Measurements from ENCODE around the gene LGMN.

The LGMN gene

DNA sequence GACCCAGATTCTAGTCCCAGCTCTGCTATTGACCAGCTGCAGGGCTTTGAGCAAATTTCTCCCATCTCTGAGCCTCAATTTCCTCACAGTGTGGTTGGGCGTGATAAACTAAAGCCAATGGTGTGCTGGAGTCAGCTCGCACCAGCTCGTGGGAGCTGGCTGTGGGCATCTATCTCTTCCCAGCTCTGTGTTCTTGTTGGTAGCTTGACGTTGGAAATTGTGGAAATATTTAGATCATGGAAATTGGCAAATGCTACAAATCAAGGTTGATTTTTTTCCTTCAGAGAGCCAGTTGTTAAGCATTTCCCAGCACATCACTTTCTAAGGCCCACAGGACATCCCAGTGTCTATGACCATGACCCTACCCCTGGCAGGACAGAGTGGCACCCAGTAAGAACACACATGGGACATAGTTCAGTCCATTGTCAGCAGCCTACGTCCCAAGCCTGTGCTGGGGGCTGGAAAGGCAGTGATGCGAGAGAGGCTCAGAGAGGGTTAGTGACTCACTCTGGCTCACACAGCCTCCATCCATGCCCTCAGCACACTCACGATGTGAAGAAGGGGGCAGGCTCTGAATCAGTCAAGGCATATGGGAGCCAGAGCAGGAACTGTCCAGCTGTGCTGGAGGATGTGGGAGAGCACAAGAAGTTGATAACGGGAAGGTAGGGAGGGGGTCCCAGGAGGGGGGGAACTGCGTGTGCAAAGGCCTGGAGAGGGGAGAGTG is 77.6 kb downstream of the LGMN start:
- DNase-seq: no peak

- no peak for DNase-seq
Observed at GRCh38 chr14:92670160-92670559, 78.3 kb downstream of the LGMN start.

GRCh38 chr14:92668276-92668973 is 80.0 kb downstream of the LGMN start:
- no peak for DNase-seq

GRCh38 chr14:92666251-92666650 is 82.2 kb downstream of the LGMN start:
- DNase-seq: no peak

DNA sequence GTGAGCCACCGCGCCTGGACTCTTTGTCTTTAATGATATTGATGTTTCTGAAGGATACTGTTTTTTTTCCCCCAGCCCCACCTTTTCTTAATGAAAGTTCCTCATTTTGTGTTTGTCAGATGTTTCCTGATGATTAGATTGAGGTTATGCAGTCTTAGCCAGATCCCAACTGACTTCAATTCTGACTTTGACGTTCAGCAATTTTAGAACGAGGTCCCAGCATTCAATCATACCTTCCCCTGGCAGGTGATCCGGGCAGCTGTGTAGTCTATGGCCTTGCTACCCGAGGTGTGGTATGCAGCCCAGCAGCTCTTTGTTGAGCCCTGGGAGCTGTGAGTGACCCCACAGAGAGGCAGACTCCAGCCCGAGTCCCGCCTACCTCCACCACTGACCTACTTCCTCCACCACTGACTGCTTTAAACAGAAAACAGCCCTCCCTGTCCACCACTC is 82.7 kb downstream of the LGMN start:
- DNase-seq: no peak

GRCh38 chr14:92663049-92663448 is 85.4 kb downstream of the LGMN start:
- DNase-seq: no peak

GRCh38 chr14:92660571-92660970 is 87.9 kb downstream of the LGMN start:
- DNase-seq: no peak

DNA sequence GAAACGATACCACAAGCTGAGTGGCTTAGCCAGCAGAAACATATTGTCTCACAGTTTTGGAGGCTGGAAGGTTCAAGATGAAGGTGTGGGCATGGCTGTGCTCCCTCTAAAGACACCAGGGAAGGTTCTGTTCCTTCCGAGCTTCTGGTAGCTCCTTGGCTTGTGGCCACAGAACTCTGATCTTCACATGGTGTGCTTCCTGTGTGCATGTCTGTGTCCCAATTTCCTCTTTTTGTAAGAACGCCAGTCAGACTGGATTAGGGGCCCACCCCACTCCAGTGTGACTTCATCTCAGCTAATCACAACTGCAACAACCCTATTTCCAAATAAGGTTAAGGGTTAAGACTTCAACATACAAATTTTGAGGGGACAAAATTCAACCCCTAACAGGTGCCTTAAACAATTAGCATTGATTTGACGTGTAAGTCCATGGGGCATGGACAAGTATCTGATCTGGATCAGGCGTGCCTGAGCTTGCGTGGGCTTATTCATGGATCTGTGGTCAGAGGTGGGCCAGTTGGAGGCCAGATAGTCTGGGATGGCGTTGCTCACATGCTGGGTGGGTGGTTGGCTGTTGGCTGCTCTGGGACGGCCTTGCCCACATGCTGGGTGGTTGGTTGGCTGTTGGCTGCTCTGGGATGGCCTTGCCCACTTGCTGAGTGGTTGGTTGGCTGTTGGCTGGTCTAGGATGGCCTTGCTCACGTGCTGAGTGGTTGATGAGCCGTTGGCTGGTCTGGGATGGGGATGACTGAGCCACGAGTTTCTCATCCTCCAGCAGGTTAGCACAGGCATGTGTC is 88.5 kb downstream of the LGMN start:
- DNase-seq: no peak

DNA sequence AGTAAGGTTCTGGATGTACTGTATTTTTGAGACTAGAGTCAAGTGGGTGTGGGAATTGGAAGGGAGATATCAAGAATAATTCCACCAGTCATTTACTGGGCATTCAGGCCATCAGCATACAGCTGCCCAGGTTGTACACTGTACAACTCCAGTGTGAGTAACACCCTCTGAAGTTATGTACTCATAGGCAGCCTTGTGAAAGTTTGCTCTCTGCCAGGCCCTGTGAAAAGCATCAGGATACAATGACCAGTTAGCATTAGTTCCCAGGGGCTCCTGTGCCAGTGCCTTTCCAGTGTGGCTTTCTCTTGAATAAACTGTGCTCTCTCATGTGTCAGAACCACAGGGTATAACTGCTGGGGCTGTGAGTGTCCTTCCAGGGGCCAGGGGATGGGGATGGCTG is 89.7 kb downstream of the LGMN start:
- no peak for DNase-seq

DNA sequence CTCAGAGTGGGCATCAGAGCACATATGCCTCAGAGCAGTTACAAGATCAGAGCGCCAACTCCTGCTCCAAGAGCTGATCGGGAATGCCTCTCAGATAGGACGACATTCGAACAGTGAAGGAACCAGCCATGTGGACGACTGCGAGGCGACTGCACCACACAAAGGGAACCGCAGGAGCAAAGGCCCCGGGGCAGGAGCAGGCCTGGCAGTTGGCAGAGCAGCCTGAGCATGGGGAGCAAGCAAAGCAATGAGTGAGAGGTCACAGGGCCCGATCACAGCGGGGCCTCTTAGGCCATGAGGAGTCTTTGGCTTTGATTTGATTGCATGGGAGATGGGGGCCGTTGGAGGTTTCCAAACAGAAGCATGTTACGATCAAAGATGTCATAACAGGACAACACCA is 90.3 kb downstream of the LGMN start:
- no peak for DNase-seq

DNA sequence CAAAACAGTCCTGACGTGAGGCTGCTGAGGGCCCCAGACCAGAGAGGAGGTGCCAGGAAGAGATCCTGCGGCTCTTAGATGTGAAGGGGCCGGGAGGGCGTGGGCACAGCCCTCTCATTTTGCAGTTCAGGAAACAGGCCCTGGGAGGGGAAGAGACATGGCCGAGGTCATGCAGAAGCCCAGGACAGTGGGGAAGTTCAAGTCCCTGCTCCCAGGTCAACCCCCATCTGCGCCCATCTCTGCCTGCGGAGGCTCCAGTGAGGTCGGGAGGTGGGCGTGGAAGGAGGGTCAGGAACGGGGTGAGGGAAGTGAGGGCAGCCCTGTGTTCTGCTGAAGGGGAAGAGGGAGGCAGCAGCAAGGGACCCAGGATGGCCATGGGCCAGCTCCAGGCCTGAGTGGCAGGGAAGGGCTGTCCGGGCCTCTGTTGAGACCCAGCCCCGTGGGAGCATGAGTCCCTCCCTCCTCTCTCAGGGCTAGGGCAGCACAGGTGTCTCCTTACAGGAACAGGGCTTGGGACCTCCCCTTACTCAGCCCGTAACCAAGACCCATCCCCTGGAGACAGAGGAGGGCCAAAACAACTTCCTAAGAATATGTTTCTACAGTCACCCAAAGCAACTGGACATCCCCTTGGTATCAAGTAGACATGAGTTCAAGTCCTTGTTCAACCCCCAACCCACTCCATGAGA is 90.8 kb downstream of the LGMN start:
- no peak for DNase-seq

- no peak for DNase-seq
Observed at GRCh38 chr14:92656306-92657081, 91.9 kb downstream of the LGMN start.

- DNase-seq: no peak
Observed at GRCh38 chr14:92655419-92656201, 92.8 kb downstream of the LGMN start.

DNA sequence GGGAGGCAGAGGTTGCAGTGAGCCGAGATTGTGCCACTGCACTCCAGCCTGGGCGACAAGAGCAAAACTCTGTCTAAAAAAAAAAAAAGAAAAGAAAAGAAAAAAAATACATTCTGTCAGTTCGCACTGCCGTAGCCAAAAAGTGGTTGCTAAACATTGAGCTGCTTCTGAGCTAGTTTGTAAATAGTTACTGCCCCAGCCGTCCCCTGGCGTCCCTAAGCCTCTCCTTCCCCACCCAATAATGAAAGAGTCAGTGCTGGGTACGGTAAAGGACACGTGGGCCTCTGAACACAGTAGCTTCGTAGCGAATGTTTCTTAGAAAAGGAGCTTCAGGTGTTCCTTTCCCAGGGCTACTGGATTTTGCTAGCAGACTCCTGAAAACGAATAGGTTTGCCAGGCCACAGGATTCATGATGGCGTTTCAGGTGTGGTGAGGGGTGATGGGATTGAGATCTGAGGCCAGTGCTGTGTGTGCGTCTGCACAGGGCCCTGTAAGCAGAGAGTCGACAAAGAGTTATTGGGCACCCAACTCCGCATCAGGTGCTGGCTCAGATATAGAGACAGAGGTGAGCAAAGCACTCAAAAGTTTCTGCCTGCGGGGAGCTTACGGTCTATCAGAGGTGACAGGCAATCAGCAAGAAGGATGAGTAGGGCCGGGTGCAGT is 94.1 kb downstream of the LGMN start:
- DNase-seq: no peak
